Activated T-helper 2 cell treated with anti-CD3 and anti-CD28 coated beads, Interferon-gamma antibody, Interleukin-2, Interleukin-4, amounts not matched to agents 10 μg/mL and 5 μg/mL and 100 μg/mL, durations not matched to agents 14 hours and 24 hours and 36 hours (primary cell): ENCODE data around the gene NTMT2. TPM values are rescaled to one million over a fixed set of nuclear protein-coding genes. Genes with fewer than 3 reads are reported as not detected.
"Not testable (repeated sequence)": the region's sequence is repeated elsewhere in the genome, so short reads cannot be mapped to it uniquely, and the experiment has no call there.

Source experiments
- DNase-seq: peaks from one replicate; pipeline ENCODE4 v3.0.0; 2021; ENCODE audit warnings: low spot score
- H3K27ac Mint-ChIP-seq: one replicate; pipeline ENCODE4 v1.8.0; 2021; ENCODE audit warnings: mixed read lengths
- H3K27me3 Mint-ChIP-seq: one replicate; pipeline ENCODE4 v1.8.0; 2021; ENCODE audit warnings: low read depth, mixed read lengths
- H3K36me3 Mint-ChIP-seq: one replicate; pipeline ENCODE4 v1.8.0; 2021; ENCODE audit warnings: low read depth, mixed read lengths
- H3K4me1 Mint-ChIP-seq: one replicate; pipeline ENCODE4 v1.8.0; 2021; ENCODE audit warnings: low read depth, mixed read lengths
- H3K4me3 Mint-ChIP-seq: one replicate; pipeline ENCODE4 v1.8.0; 2021; ENCODE audit warnings: low read depth, mild to moderate bottlenecking, moderate library complexity, mixed read lengths
- H3K9me3 Mint-ChIP-seq: one replicate; pipeline ENCODE4 v1.8.0; 2021; ENCODE audit warnings: mixed read lengths
- intact Hi-C: fragments of 100-400 bp; cut with micrococcal nuclease; formaldehyde crosslinking; loops from one replicate; pipeline ENCODE4 v1.15.1; 2023
- total RNA-seq: library from RNA; stranded (reverse); gene quantifications from 2 replicates; pipeline ENCODE4 v1.2.3, GENCODE V29; 2022

Gene NTMT2
- total RNA-seq, 1 donor from 2014 or later = not detected

GRCh38 chr1:170166518-170167180 is 20.9 kb downstream of the NTMT2 start:
- intact Hi-C loops = no loop called here
- no peak overlapping the region for H3K4me3 Mint-ChIP-seq
- no peak for DNase-seq
- H3K36me3 Mint-ChIP-seq = no peaks in the 10 kb centered on the region
- no peak overlapping the region for H3K27ac Mint-ChIP-seq
- H3K27me3 Mint-ChIP-seq = no peaks in the 10 kb centered on the region
- peaks cover 4% of the 10 kb centered on the region for H3K4me1 Mint-ChIP-seq
- peaks cover 15% of the 10 kb centered on the region for H3K9me3 Mint-ChIP-seq

GRCh38 chr1:170168265-170168664 is 22.5 kb downstream of the NTMT2 start:
- no peak for DNase-seq
- no peaks in the 10 kb centered on the region for H3K27me3 Mint-ChIP-seq
- no peak overlapping the region for H3K27ac Mint-ChIP-seq
- peaks cover 4% of the 10 kb centered on the region for H3K4me1 Mint-ChIP-seq
- intact Hi-C loops = no loop called here
- no peaks in the 10 kb centered on the region for H3K36me3 Mint-ChIP-seq
- peaks cover 18% of the 10 kb centered on the region for H3K9me3 Mint-ChIP-seq
- no peak overlapping the region for H3K4me3 Mint-ChIP-seq

- intact Hi-C loops, H3K27ac Mint-ChIP-seq, H3K4me1 Mint-ChIP-seq, H3K4me3 Mint-ChIP-seq, H3K27me3 Mint-ChIP-seq, DNase-seq, H3K36me3 Mint-ChIP-seq: not testable (repeated sequence)
- peaks cover 18% of the 10 kb centered on the region for H3K9me3 Mint-ChIP-seq
These were observed 24.8 kb downstream of the NTMT2 start for GRCh38 chr1:170170513-170170912.

- intact Hi-C loops = no loop called here
- H3K9me3 Mint-ChIP-seq = peaks cover 18% of the 10 kb centered on the region
- no peak overlapping the region for H3K4me3 Mint-ChIP-seq
These were observed 28.6 kb downstream of the NTMT2 start for GRCh38 chr1:170174395-170174794.

GRCh38 chr1:170175041-170175440 is 29.3 kb downstream of the NTMT2 start:
- no peak for DNase-seq
- H3K4me1 Mint-ChIP-seq = no peaks in the 10 kb centered on the region
- intact Hi-C loops = no loop called here
- no peaks in the 10 kb centered on the region for H3K27me3 Mint-ChIP-seq
- H3K27ac Mint-ChIP-seq = no peak overlapping the region
- H3K9me3 Mint-ChIP-seq = peaks cover 17% of the 10 kb centered on the region
- H3K36me3 Mint-ChIP-seq = no peaks in the 10 kb centered on the region
- H3K4me3 Mint-ChIP-seq = no peak overlapping the region

More at GRCh38 chr1:170174395-170174794, 28.6 kb downstream of the NTMT2 start:
- Mint-ChIP-seq H3K36me3 (no peaks in the 10 kb centered on the region), H3K4me1 (no peaks in the 10 kb centered on the region), H3K27me3 (no peaks in the 10 kb centered on the region), H3K27ac (no peak overlapping the region)
- DNase-seq = no peak

- H3K27ac Mint-ChIP-seq = no peak overlapping the region
- H3K9me3 Mint-ChIP-seq = peaks cover 13% of the 10 kb centered on the region
- no peaks in the 10 kb centered on the region for H3K27me3 Mint-ChIP-seq
- H3K4me3 Mint-ChIP-seq = no peak overlapping the region
- no peaks in the 10 kb centered on the region for H3K4me1 Mint-ChIP-seq
- intact Hi-C loops = no loop called here
- DNase-seq = no peak
- H3K36me3 Mint-ChIP-seq = no peaks in the 10 kb centered on the region
These were observed 29.7 kb downstream of the NTMT2 start for GRCh38 chr1:170175484-170175883.

GRCh38 chr1:170176772-170177171 is 31.0 kb downstream of the NTMT2 start:
- no peak overlapping the region for H3K4me3 Mint-ChIP-seq
- H3K27me3 Mint-ChIP-seq = no peaks in the 10 kb centered on the region
- H3K4me1 Mint-ChIP-seq = no peaks in the 10 kb centered on the region
- H3K27ac Mint-ChIP-seq = no peak overlapping the region
- H3K36me3 Mint-ChIP-seq = no peaks in the 10 kb centered on the region
- no peak for DNase-seq
- intact Hi-C loops = no loop called here
- peaks cover 3% of the 10 kb centered on the region for H3K9me3 Mint-ChIP-seq

GRCh38 chr1:170182442-170182841 is 36.7 kb downstream of the NTMT2 start:
- Mint-ChIP-seq H3K9me3 (no peaks in the 10 kb centered on the region), H3K27ac (no peak overlapping the region), H3K36me3 (no peaks in the 10 kb centered on the region), H3K4me3 (no peak overlapping the region), H3K27me3 (no peaks in the 10 kb centered on the region), H3K4me1 (no peaks in the 10 kb centered on the region)
- no peak for DNase-seq
- intact Hi-C loops = no loop called here

GRCh38 chr1:170192546-170192945 is 46.8 kb downstream of the NTMT2 start:
- intact Hi-C loops = no loop called here
- no peaks in the 10 kb centered on the region for H3K4me1 Mint-ChIP-seq
- no peaks in the 10 kb centered on the region for H3K9me3 Mint-ChIP-seq
- H3K27me3 Mint-ChIP-seq = no peaks in the 10 kb centered on the region
- DNase-seq = no peak
- H3K36me3 Mint-ChIP-seq = no peaks in the 10 kb centered on the region
- no peak overlapping the region for H3K4me3 Mint-ChIP-seq
- H3K27ac Mint-ChIP-seq = no peak overlapping the region

- Mint-ChIP-seq H3K27me3 (no peaks in the 10 kb centered on the region), H3K27ac (no peak overlapping the region), H3K9me3 (no peaks in the 10 kb centered on the region), H3K36me3 (no peaks in the 10 kb centered on the region), H3K4me1 (no peaks in the 10 kb centered on the region), H3K4me3 (no peak overlapping the region)
- intact Hi-C loops = no loop called here
- no peak for DNase-seq
These were observed 48.7 kb downstream of the NTMT2 start for GRCh38 chr1:170194451-170194850.

GRCh38 chr1:170196490-170197236 is 50.9 kb downstream of the NTMT2 start:
- DNase-seq = no peak
- no peak overlapping the region for H3K27ac Mint-ChIP-seq
- H3K36me3 Mint-ChIP-seq = no peaks in the 10 kb centered on the region
- no peaks in the 10 kb centered on the region for H3K9me3 Mint-ChIP-seq
- H3K4me3 Mint-ChIP-seq = no peak overlapping the region
- intact Hi-C loops = no loop called here
- H3K4me1 Mint-ChIP-seq = no peaks in the 10 kb centered on the region
- no peaks in the 10 kb centered on the region for H3K27me3 Mint-ChIP-seq

GRCh38 chr1:170198090-170198489 is 52.3 kb downstream of the NTMT2 start:
- no peaks in the 10 kb centered on the region for H3K4me1 Mint-ChIP-seq
- H3K27me3 Mint-ChIP-seq = no peaks in the 10 kb centered on the region

GRCh38 chr1:170198584-170198983 is 52.8 kb downstream of the NTMT2 start:
- H3K9me3 Mint-ChIP-seq = no peaks in the 10 kb centered on the region
- H3K36me3 Mint-ChIP-seq = no peaks in the 10 kb centered on the region
- no peaks in the 10 kb centered on the region for H3K4me1 Mint-ChIP-seq
- intact Hi-C loops = no loop called here
- DNase-seq = no peak
- H3K4me3 Mint-ChIP-seq = no peak overlapping the region
- H3K27ac Mint-ChIP-seq = no peak overlapping the region
- H3K27me3 Mint-ChIP-seq = no peaks in the 10 kb centered on the region

More at GRCh38 chr1:170198090-170198489, 52.3 kb downstream of the NTMT2 start:
- no peak overlapping the region for H3K27ac Mint-ChIP-seq
- DNase-seq = no peak
- H3K4me3 Mint-ChIP-seq = no peak overlapping the region
- no peaks in the 10 kb centered on the region for H3K36me3 Mint-ChIP-seq
- intact Hi-C loops = no loop called here
- H3K9me3 Mint-ChIP-seq = no peaks in the 10 kb centered on the region
